Measurements from ENCODE around the gene CYP2W1.

CYP2W1 gene

GRCh38 chr7:979886-980571 is 3.0 kb upstream of the CYP2W1 start:
- peak in 1 of 56 donors; percentile 39 for DNase-seq

- DNase-seq: no peak
Measured at GRCh38 chr7:981793-982510, 1.0 kb upstream of the CYP2W1 start.

- DNase-seq: no peak
Measured at GRCh38 chr7:982511-983003, 424 bp upstream of the CYP2W1 start.

- no peak for DNase-seq
Measured at GRCh38 chr7:983616-984071, 663 bp downstream of the CYP2W1 start.

- no peak for DNase-seq
Measured at GRCh38 chr7:984361-985126, 1.6 kb downstream of the CYP2W1 start.

GRCh38 chr7:985127-985416 is 2.1 kb downstream of the CYP2W1 start:
- no peak for DNase-seq

GRCh38 chr7:985915-986741 is 3.1 kb downstream of the CYP2W1 start:
- DNase-seq: no peak

- DNase-seq: no peak
Measured at GRCh38 chr7:986766-987751, 4.1 kb downstream of the CYP2W1 start.

GRCh38 chr7:987909-988308 is 4.9 kb downstream of the CYP2W1 start:
- no peak for DNase-seq

- DNase-seq: no peak
Measured at GRCh38 chr7:988426-988911, 5.5 kb downstream of the CYP2W1 start.

- no peak for DNase-seq
Measured at GRCh38 chr7:988963-989529, 6.1 kb downstream of the CYP2W1 start.

- no peak for DNase-seq
Measured at GRCh38 chr7:990352-990932, 7.5 kb downstream of the CYP2W1 start.

GRCh38 chr7:990933-991728 is 8.2 kb downstream of the CYP2W1 start:
- no peak for DNase-seq

- peak in 1 of 56 donors; percentile 27 for DNase-seq
Measured at GRCh38 chr7:991729-992656, 9.0 kb downstream of the CYP2W1 start.

- DNase-seq: peak; percentile 47 to 99 (median 92)
Measured at GRCh38 chr7:992709-993607, 10.0 kb downstream of the CYP2W1 start.

Measured in amygdala (tissue), 56 donors.